K562 (cell line): Measurements from ENCODE around the gene SULT2B1. TPM values are rescaled to one million over a fixed set of nuclear protein-coding genes. Genes with fewer than 3 reads are reported as not detected.

Experiments used
- AFF4 ChIP-seq: sonication (generic); formaldehyde crosslinking; IDR thresholded peaks from 2 replicates; pipeline ENCODE4 v1.8.0; 2023; ENCODE audit warnings: mild to moderate bottlenecking, missing genetic modification reagents
- BMI1 ChIP-seq: fragments of 150-350 bp; IDR thresholded peaks from 2 replicates; pipeline ENCODE4 v1.6.1; 2014; ENCODE audit warnings: low read length
- BRD4 ChIP-seq: fragments of 200-600 bp; sonication (generic); IDR thresholded peaks from 2 replicates; pipeline ENCODE4 v1.6.1; 2017; ENCODE audit warnings: inconsistent platforms
- CEBPG ChIP-seq, 3 experiments: fragments of 200-800 bp in 1 of 3; sonication (Bioruptor generic) in 1 of 3; sonication (generic) in 1 of 3; formaldehyde crosslinking in 1 of 3; IDR thresholded peaks in 2 of 3; conservative IDR thresholded peaks in 1 of 3; 2 replicates each; pipeline versions ENCODE4 v1.6.1 to v1.8.0; 2016 to 2022; ENCODE audit warnings: missing compliant biosample characterization in 2 of 3, missing genetic modification characterization in 2 of 3, mild to moderate bottlenecking in 1 of 3, missing genetic modification reagents in 1 of 3
- E2F1 ChIP-seq: sonication (generic); formaldehyde crosslinking; IDR thresholded peaks from 2 replicates; pipeline ENCODE4 v1.8.1; 2023; ENCODE audit warnings: mild to moderate bottlenecking, missing genetic modification reagents, moderate library complexity
- ETV5 ChIP-seq: sonication (generic); formaldehyde crosslinking; IDR thresholded peaks from 2 replicates; pipeline ENCODE4 v1.4.0; 2020; ENCODE audit warnings: low read depth, mild to moderate bottlenecking, missing genetic modification reagents
- FOXA3 ChIP-seq, 2 experiments: fragments of 450-650 bp in 1 of 2; sonication (generic) in 1 of 2; formaldehyde crosslinking; IDR thresholded peaks in 1 of 2; conservative IDR thresholded peaks in 1 of 2; 2 replicates each; pipeline versions ENCODE4 v1.4.0 to v1.8.0; 2020 to 2022; ENCODE audit warnings: mild to moderate bottlenecking in 2 of 2, missing genetic modification reagents in 1 of 2
- GATAD2A ChIP-seq: fragments of 450-650 bp; IDR thresholded peaks from 2 replicates; pipeline ENCODE4 v1.6.1; 2017
- HDGF ChIP-seq: fragments of 450-650 bp; IDR thresholded peaks from 2 replicates; pipeline ENCODE4 v1.6.1; 2016
- HMGN3 ChIP-seq: IDR thresholded peaks from 2 replicates; pipeline ENCODE4 v1.6.1; 2011; ENCODE audit warnings: borderline replicate concordance, low read depth, mild to moderate bottlenecking, mixed read lengths, low read length; ENCODE audit not compliant: insufficient read length; ENCODE audit errors: extremely low read depth
- MECOM ChIP-seq: fragments of 250-450 bp; sonication (Bioruptor Pico); IDR thresholded peaks from 2 replicates; pipeline ENCODE4 v1.8.0; 2022; ENCODE audit warnings: inconsistent platforms
- NELFE ChIP-seq: IDR thresholded peaks from 2 replicates; pipeline ENCODE4 v1.6.1; 2011; ENCODE audit warnings: mild to moderate bottlenecking; ENCODE audit not compliant: insufficient read depth, insufficient read length
- NR2C2 ChIP-seq, 2 experiments: fragments of 200-800 bp in 1 of 2; sonication (Bioruptor generic) in 1 of 2; sonication (generic) in 1 of 2; formaldehyde crosslinking in 1 of 2; IDR thresholded peaks; 2 replicates each; pipeline versions ENCODE4 v1.6.1 to v1.8.0; 2016 to 2022; ENCODE audit warnings: mild to moderate bottlenecking in 1 of 2, missing compliant biosample characterization in 1 of 2, missing genetic modification characterization in 1 of 2, missing genetic modification reagents in 1 of 2
- NR3C1 ChIP-seq: sonication (generic); formaldehyde crosslinking; IDR thresholded peaks from 2 replicates; pipeline ENCODE4 v1.8.1; 2022; ENCODE audit warnings: missing genetic modification reagents
- POLR2A ChIP-seq: fragments of 450-650 bp; conservative IDR thresholded peaks from 2 replicates; pipeline ENCODE4 v1.6.1; 2016
- POLR2H ChIP-seq: IDR thresholded peaks from 2 replicates; pipeline ENCODE4 v1.6.1; 2016; ENCODE audit warnings: missing genetic modification characterization, low read depth, mild to moderate bottlenecking, control low read depth, missing compliant biosample characterization, moderate library complexity
- RAD21 ChIP-seq, 2 experiments: fragments of 250-450 bp in 1 of 2; fragments of 450-650 bp in 1 of 2; sonication (Bioruptor Pico) in 1 of 2; formaldehyde crosslinking in 1 of 2; IDR thresholded peaks in 1 of 2; conservative IDR thresholded peaks in 1 of 2; 2 replicates each; pipeline versions ENCODE4 v1.4.0 to v1.8.0; 2020 to 2022; ENCODE audit warnings: mild to moderate bottlenecking in 2 of 2, moderate library complexity in 1 of 2
- TCF7L2 ChIP-seq: fragments of 150-350 bp; IDR thresholded peaks from 2 replicates; pipeline ENCODE4 v1.6.1; 2016; ENCODE audit warnings: low read depth, mild to moderate bottlenecking, low read length, moderate library complexity
- THRB ChIP-seq: fragments of 450-650 bp; formaldehyde crosslinking; conservative IDR thresholded peaks from 2 replicates; pipeline ENCODE4 v1.4.0; 2022; ENCODE audit warnings: mild to moderate bottlenecking, missing genetic modification characterization
- ZNF551 ChIP-seq: fragments of 250-450 bp; sonication (Bioruptor Pico); IDR thresholded peaks from 2 replicates; pipeline ENCODE4 v1.5.0; 2021; ENCODE audit warnings: mild to moderate bottlenecking, moderate library complexity
- ZNF79 ChIP-seq: fragments of 250-450 bp; sonication (Bioruptor Pico); IDR thresholded peaks from 2 replicates; pipeline ENCODE4 v1.4.0; 2020; ENCODE audit warnings: low read depth, mild to moderate bottlenecking, moderate library complexity
- polyA plus RNA-seq, 8 experiments: library from polyadenylated mRNA; depleted of rRNA in 4 of 8; stranded (reverse) in 5 of 8; unstranded in 3 of 8; fragments of >200 nt; fragmentation: Nextera tagmentation in 2 of 8; fragmentation: Illumina TruSeq in 1 of 8; extraction: Ambion mirVana in 2 of 8; extraction: Trizol in 1 of 8; gene quantifications; 2 replicates each; pipeline versions ENCODE4 v1.2.1 to v1.2.3, GENCODE V29; 2011 to 2014; ENCODE audit warnings: inconsistent platforms in 1 of 8, missing spikeins in 1 of 8
- total RNA-seq, 7 experiments: library from RNA; depleted of rRNA in 6 of 7; stranded (reverse); fragments of >200 nt in 6 of 7; fragmentation: Illumina TruSeq in 2 of 7; extraction: Trizol in 2 of 7; gene quantifications; 2 replicates each; pipeline versions ENCODE4 v1.2.1 to v1.2.3, GENCODE V29; 2011 to 2021; ENCODE audit warnings: low replicate concordance in 1 of 7

Gene SULT2B1
- total and polyA plus RNA-seq, 9 of the 15 experiments (the other 6 are each of a cell fraction or from before 2014, with no cell fraction given), result 0.09 to 0.62 (median 0.22) TPM; not detected in 2

- TF ChIP-seq NELFE (no peak), CEBPG (CRISPR knock-in tag; IDR thresholded peaks at IDR 0.05) (no peak), CEBPG (tag; conservative IDR thresholded peaks at IDR 0.05 in 1 of 2, IDR thresholded peaks at IDR 0.05 in 1 of 2) (peak; percentile 23 to 60; a peak in 1 of 4 replicates), MECOM (CRISPR knock-in tag) (no peak), BRD4 (no peak), TCF7L2 (no peak), HDGF (peak; percentile 100), FOXA3 (CRISPR knock-in tag; conservative IDR thresholded peaks at IDR 0.05 in 1 of 2, IDR thresholded peaks at IDR 0.05 in 1 of 2) (0 out of 4 replicates have a peak, but pooled peaks of 1 of the 2 experiments have one; percentile 33), BMI1 (no peak), HMGN3 (peak; percentile 92), ETV5 (CRISPR knock-in tag) (peak; percentile 72), ZNF79 (CRISPR knock-in tag) (no peak), POLR2A (peak; percentile 60), NR2C2 (CRISPR knock-in tag; IDR thresholded peaks at IDR 0.05) (no peak), NR2C2 (tag; IDR thresholded peaks at IDR 0.05) (peak; percentile 62; the same call in 1 of the 2 replicates), ZNF551 (CRISPR knock-in tag) (no peak), AFF4 (CRISPR knock-in tag) (peak; percentile 60; the same call in 1 of the 2 replicates), E2F1 (CRISPR knock-in tag) (peak; percentile 76; the same call in 1 of the 2 replicates), GATAD2A (peak; percentile 41; the same call in 1 of the 2 replicates), RAD21 (CRISPR knock-in tag; conservative IDR thresholded peaks at IDR 0.05 in 1 of 2, IDR thresholded peaks at IDR 0.05 in 1 of 2) (peak; percentile 60 to 77), THRB (0 out of 2 replicates have a peak, but pooled peaks have one; percentile 24), NR3C1 (CRISPR knock-in tag) (no peak), POLR2H (no peak)
Observed at GRCh38 chr19:48588670-48589401, 36.9 kb downstream of the SULT2B1 start (continued).
